Stimulated activated CD8-positive, alpha-beta memory T cell treated with anti-CD3 and anti-CD28 coated beads, Interleukin-15, amount 100 ng/mL, for 48 hours (primary cell): ENCODE measurements around the gene KRTAP20-1.

Source experiments
- DNase-seq, 2 donors: peaks; one replicate each; pipeline ENCODE4 v3.0.0-alpha.2; 2020; ENCODE audit warnings: low read depth in 2 of 2

The KRTAP20-1 gene, protein sequence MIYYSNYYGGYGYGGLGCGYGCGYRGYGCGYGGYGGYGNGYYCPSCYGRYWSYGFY

DNA sequence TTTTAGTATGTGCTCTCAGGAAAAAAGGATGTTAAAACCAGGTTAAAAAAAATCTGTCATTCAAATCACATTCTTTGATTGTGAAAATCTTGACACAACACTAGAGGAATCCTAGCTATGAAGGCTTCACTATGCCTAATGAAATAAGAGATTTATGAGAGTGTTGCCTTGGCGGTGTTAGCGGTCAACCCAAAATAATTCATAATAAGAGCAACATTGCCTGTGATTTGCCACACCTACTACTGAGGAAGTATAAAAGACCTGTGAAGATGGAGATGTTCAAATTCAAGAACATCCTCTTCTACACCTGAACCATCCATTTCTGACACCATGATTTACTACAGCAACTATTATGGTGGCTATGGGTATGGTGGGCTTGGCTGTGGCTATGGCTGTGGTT, at the start of gene KRTAP20-1:
TSS of gene KRTAP20-1 (plus strand) at position 301 of the 400 bp plus-strand sequence. CDS start at position 331, 30 bp downstream.
- no peak for DNase-seq

GRCh38 chr21:30567617-30568016, 48.6 kb upstream of the KRTAP20-1 start:
- no peak for DNase-seq

GRCh38 chr21:30577766-30578165, 38.5 kb upstream of the KRTAP20-1 start:
- no peak for DNase-seq

DNA sequence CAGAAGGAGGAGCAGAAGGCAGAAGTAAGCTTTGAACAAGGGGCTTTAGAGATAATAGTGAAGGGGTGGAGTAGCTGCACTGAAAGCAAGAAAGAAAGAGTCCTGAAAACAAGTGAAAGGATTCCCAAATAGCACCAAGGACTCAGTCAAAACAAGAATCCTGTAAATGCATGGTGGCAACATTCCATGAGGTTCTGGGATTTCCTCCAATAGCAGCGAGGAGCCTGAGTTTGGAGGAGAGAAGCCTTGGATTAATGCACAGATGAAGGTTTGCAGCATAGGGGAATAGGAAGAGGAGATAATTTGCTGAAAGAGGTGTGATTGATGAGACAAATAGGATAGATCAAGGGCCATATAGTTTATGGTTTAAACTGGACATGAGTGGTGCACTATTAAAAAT, 36.9 kb upstream of the KRTAP20-1 start:
- no peak for DNase-seq

GRCh38 chr21:30580132-30580531, 36.1 kb upstream of the KRTAP20-1 start:
- DNase-seq, result no peak

DNA sequence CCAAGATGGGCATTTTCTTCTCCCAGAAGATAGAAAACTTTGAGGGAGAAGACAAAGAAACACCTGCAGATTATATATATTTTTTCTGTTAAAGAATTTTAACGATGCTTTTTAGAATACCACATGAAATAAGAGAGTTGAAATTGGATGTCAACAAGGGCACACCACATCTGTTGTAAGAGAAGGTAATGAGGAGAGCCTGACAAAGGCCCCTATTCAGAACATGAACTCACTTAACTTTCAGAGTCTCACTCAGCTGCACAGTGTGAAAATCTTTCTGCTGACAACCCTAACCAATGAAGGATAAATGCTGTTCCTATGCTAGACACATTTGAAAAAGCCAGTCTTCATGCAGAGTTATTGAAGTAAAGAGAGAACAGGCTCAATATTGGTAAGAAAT, 33.4 kb upstream of the KRTAP20-1 start:
- no peak for DNase-seq

DNA sequence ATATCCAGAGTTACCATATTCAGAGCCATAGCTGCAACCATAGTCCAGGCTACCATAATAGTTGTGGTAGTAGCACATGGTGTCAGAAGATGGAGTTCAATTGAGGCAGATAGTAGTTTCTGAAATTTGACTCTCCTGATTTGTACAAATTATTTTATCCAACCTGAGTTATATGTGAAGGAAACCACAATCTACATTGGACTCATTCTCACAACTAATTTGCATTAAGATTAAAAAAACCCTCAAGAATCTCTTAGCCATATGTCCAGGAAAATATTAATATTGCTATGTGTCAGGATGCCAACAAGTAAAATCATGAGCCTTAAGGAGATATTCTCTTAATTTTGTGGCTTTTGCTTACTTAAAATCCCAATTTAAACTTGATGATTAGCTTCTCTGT, 25.9 kb upstream of the KRTAP20-1 start, which contains the start of gene KRTAP22-2:
TSS of gene KRTAP22-2 (minus strand) at position 101 of the 400 bp plus-strand sequence.
- no peak for DNase-seq

- DNase-seq, result no peak
Measured at GRCh38 chr21:30592140-30592539, 24.1 kb upstream of the KRTAP20-1 start, which contains the start of gene KRTAP6-3. Gene KRTAP6-3 (plus strand): TSS chr21:30592440. CDS start chr21:30592446, 6 bp downstream.

DNA sequence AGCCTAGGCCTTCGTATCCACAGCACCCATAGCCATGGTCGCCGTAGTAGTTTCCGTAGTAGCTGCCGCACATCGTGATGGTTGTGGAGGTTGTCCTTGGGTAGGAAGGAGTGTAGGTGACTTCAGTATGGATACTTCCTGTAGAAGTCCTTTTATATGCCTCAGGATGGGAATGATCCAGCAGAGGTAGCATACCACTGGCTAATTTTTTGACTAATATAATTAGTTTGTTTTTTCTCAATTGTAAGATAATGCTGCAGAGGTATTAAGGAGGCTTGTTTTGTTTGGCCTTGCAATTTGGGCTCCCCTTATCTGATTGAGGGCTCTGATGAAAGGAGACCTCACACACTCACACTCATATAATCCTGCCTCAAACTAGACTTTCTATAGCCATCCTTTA, 17.4 kb upstream of the KRTAP20-1 start, which contains the start of gene KRTAP6-2:
TSS of gene KRTAP6-2 (minus strand) at position 101 of the 400 bp plus-strand sequence. CDS start at position 73, 28 bp downstream.
- no peak for DNase-seq

- DNase-seq, result no peak
Measured at GRCh38 chr21:30600787-30601186, 15.4 kb upstream of the KRTAP20-1 start, which contains the start of gene KRTAP22-1. Gene KRTAP22-1 (plus strand): TSS chr21:30601087.

DNA sequence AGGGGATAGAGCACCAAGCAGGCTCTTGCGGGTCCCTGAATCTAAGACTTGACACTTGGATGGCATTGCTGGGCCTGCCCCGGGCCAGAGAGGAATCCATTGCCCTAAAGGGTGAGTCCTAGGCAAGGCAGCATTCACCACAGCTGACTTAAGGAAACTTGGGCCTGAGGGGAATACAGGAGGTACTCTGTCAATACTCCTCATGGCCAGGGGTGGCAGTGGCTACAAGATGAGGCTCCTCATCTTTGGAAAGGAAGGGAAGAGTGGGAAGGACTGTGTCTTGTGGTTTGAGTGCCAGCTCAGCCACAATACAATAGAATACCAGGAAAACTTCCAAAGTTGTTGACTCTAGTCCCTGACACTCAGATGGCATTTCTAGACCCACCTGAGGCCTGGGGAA, 10.3 kb upstream of the KRTAP20-1 start:
- DNase-seq, result no peak

DNA sequence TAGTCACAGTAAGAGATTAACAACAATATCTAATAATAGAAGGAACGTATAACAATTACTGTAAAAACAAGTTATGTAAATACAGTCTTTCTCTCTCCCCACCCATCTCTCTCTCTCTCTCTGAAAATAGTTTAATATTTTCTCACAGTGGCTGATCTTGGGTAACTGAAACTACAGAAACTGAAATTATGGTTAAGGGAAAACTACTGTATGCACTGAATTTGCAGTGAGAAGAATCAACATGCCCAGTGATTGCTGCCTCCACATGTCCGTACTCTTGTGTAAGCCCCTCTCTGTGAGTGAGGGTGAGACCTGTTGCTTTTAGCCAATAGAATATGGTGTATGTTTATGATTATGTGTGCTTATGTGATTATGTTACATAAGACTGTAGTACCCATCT, 4.1 kb upstream of the KRTAP20-1 start:
- no peak for DNase-seq

DNA sequence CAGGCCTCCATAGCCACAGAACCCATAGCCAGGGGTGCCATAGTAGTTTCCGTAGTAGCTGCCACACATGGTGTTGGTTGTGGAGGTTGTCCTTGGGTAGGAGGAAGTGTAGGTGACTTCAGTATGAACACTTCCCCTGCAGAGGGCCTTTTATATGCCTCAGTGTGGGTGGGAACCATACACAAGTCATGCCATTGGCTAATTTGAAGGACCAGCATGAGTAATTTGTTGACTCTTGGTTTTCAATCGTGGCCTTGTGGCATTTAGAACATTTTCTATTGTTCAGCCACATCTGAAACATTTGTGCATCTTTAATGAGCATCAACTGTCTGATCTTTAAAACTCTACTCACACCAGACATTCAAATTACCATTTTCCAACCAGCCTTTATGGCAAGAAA, 2.4 kb upstream of the KRTAP20-1 start, which contains the start of gene KRTAP6-1:
TSS of gene KRTAP6-1 (minus strand) at position 95 of the 400 bp plus-strand sequence. CDS start at position 69, 26 bp downstream.
- no peak for DNase-seq

GRCh38 chr21:30615199-30615598, 1.0 kb upstream of the KRTAP20-1 start:
- no peak for DNase-seq

DNA sequence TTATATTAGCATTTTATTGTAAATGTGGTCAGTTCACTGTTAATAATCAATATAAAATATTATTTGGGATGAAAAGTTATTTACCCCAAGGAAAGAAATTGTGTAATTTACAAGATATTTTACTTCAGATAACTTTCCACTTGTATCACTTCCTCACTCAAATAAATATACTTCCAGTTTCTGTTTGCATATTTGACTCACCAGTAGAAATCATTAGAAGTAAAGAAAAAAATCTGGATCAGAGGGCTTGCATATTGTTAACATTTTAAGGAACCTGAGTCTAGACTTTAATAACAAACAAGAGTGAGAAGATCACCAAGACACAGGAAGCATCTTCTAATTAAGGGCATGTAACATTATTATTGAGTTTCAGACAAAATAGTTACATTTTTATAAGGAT, 3.9 kb downstream of the KRTAP20-1 start:
- no peak for DNase-seq

GRCh38 chr21:30620522-30620921, 4.3 kb downstream of the KRTAP20-1 start, which contains the start of gene KRTAP20-4:
Gene KRTAP20-4 (plus strand): TSS chr21:30620627.
- DNase-seq, result no peak

DNA sequence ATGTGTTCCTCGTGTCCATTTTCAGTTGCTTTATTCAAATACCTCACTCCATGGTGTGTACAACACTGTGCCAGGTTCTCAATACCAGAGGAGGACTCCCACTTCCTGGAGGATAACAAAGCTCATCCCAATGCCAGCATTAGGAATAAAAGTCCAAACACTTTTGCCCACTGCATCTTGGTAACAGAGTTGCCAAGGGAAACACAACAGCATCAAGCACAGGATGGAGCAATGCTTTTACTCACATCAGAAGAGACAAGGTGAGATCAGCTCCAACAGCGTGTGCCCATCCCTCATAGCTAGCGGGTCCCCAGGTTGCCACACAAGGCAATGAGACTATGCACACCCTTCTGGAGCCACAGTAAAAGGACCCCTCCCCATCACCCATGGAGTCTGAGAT, 7.1 kb downstream of the KRTAP20-1 start:
- no peak for DNase-seq

GRCh38 chr21:30625449-30626165, 9.4 kb downstream of the KRTAP20-1 start:
- no peak for DNase-seq

DNA sequence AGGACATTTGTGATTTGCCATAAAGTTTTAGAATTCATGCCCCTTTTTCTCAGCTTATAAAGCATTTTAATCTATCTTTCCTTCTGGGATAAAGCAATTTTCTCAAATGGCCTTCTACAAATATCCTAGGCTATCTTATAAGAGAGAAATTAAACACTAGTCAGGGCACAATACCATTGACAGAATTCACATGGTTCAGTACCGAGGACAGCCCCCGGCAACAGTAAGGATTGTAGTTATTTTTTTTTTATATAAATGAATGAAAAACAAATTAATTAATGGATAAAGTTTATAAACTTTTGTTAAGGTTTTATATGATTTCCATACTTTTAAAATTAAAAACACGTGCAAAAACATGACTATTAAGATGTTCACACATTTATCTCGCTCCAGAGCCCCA, 11.9 kb downstream of the KRTAP20-1 start:
- DNase-seq, result no peak

DNA sequence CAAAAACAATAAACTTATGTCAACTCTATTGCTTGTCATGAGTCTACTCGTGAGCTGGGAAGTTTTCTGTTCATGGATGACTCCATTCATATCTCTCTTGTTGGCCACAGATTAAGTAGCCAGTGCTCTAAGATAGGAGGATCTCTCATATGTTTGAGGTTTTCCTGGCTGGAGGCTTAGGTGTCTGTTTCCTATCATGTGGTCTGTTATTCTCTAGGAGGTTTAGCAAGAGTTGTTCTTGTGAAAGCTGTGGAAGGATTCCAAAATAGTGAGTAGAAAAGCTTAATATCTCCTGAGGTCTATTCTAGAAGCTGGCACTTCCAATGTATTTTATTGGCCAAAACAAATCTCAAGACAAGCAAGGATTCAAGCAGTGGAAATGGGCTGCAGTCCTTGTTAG, 13.0 kb downstream of the KRTAP20-1 start:
- no peak for DNase-seq

GRCh38 chr21:30634906-30635305, 18.7 kb downstream of the KRTAP20-1 start, which contains the start of gene KRTAP20-2:
Gene KRTAP20-2 (plus strand): TSS chr21:30635206. CDS start chr21:30635264, 58 bp downstream.
- DNase-seq, result no peak

DNA sequence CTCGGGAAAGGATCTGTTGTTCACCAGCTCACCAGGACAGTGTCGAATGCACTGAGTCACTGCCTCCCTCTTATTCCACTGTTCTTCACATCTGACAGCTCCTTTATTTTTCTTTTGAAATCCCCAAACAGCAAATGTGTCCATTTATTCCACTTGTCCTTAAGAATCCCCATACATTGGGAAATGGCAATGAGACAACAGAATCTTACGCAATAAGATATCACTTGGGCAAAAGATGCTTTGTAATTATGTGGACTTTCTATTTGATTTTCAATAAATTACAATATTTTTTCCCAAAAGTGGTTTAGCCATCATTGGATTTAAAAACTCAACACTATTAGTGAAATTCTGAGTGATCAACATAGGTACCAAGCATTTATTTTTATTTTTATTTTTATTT, 22.5 kb downstream of the KRTAP20-1 start:
- DNase-seq, result no peak

DNA sequence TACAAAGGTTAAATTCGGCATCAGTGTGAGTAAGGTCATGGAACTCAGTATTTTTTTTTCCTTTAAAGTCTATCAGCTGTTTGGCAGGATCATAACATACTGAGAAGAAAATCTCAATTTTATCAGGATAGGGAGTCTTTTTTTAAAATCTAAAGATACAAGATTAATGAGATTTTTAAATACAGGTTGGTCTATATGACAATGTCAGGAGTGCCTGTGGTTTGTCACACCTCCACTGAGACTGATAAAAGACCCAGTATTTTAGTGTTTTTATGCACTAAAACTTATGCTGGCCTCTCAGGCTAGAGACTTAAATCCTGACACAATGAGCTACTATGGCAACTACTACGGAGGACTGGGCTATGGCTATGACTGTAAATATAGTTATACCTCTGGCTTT, 26.3 kb downstream of the KRTAP20-1 start, which contains the start of gene KRTAP20-3:
TSS of gene KRTAP20-3 (plus strand) at position 301 of the 400 bp plus-strand sequence.
- no peak for DNase-seq
